Endodermal cell (in vitro differentiated cells): ENCODE measurements around the gene NMB. TPM values are rescaled to one million over a fixed set of nuclear protein-coding genes. Genes with fewer than 3 reads are reported as not detected.
"Not testable (repeated sequence)": the region's sequence is repeated elsewhere in the genome, so short reads cannot be mapped to it uniquely, and the experiment has no call there.

Experiments
- DNase-seq: peaks from one replicate; pipeline ENCODE4 v3.0.0-alpha.2; 2017
- H3K27ac ChIP-seq: 2 replicates; pipeline ENCODE4 v1.5.1; 2013; ENCODE audit warnings: mild to moderate bottlenecking, low read depth, low read length, moderate library complexity
- H3K27me3 ChIP-seq: 2 replicates; pipeline ENCODE4 v1.6.1; 2013; ENCODE audit warnings: mild to moderate bottlenecking, low read length, moderate library complexity; ENCODE audit not compliant: insufficient read depth, control insufficient read depth, poor library complexity, severe bottlenecking
- H3K36me3 ChIP-seq: 2 replicates; pipeline ENCODE4 v1.7.0; 2013; ENCODE audit warnings: mild to moderate bottlenecking, low read length, moderate library complexity; ENCODE audit not compliant: control insufficient read depth, insufficient read depth
- H3K4me1 ChIP-seq: one replicate; pipeline ENCODE4 v1.7.0; 2013; ENCODE audit warnings: low read length; ENCODE audit not compliant: control insufficient read depth, insufficient read depth
- H3K4me3 ChIP-seq: 2 replicates; pipeline ENCODE4 v1.5.1; 2013; ENCODE audit warnings: mild to moderate bottlenecking, low read length, moderate library complexity
- H3K9ac ChIP-seq: 2 replicates; pipeline ENCODE4 v1.6.1; 2013; ENCODE audit warnings: mild to moderate bottlenecking, low read length, moderate library complexity; ENCODE audit not compliant: poor library complexity, severe bottlenecking; ENCODE audit errors: extremely low read depth
- H3K9me3 ChIP-seq: 2 replicates; pipeline ENCODE4 v1.6.1; 2013; ENCODE audit warnings: mild to moderate bottlenecking, low read length, moderate library complexity; ENCODE audit not compliant: control insufficient read depth
- H3K27ac Mint-ChIP-seq: 2 replicates; pipeline ENCODE4 v1.8.0; 2020; ENCODE audit warnings: mixed read lengths
- H3K27me3 Mint-ChIP-seq: 2 replicates; pipeline ENCODE4 v1.8.0; 2021; ENCODE audit warnings: mild to moderate bottlenecking, mixed read lengths; ENCODE audit not compliant: insufficient read depth
- H3K36me3 Mint-ChIP-seq: 2 replicates; pipeline ENCODE4 v1.8.0; 2020; ENCODE audit warnings: low read depth, mixed read lengths
- H3K4me1 Mint-ChIP-seq: 2 replicates; pipeline ENCODE4 v1.8.0; 2020; ENCODE audit warnings: mixed read lengths
- H3K4me3 Mint-ChIP-seq: 2 replicates; pipeline ENCODE4 v1.8.0; 2020; ENCODE audit warnings: mild to moderate bottlenecking, moderate library complexity, mixed read lengths
- H3K9me3 Mint-ChIP-seq: 2 replicates; pipeline ENCODE4 v1.8.0; 2020; ENCODE audit warnings: mild to moderate bottlenecking, mixed read lengths
- CTCF ChIP-seq: fragments of 200-600 bp; sonication (generic); conservative IDR thresholded peaks from 2 replicates; pipeline ENCODE4 v1.5.0; 2021; ENCODE audit warnings: antibody characterized with exemption, mild to moderate bottlenecking
- WGBS, 2 experiments: methylation state at CpG; one replicate each; pipeline versions ENCODE4 v1.1.5 to v1.1.7; 2013; ENCODE audit warnings: missing lambda C conversion rate in 2 of 2, mixed read lengths in 1 of 2; ENCODE audit not compliant: insufficient coverage in 1 of 2, insufficient read length in 1 of 2; 5-methylcytosine and 5-hydroxymethylcytosine counted together
- total RNA-seq, 2 donors: library from RNA; stranded (reverse); fragmentation: NEBNext Ultra II Directional in 1 of 2; extraction: Animal tissue kit (Norgen Biotek cat#: 25700) in 1 of 2; gene quantifications; 2 replicates in 1 of 2; 3 replicates in 1 of 2; pipeline ENCODE4 v1.2.1, GENCODE V29; 2021

The NMB gene
- total RNA-seq, 2 donors from 2014 or later: 5.3 to 7.3 TPM

- H3K27ac Mint-ChIP-seq: no peak overlapping the region
- no peak overlapping the region for H3K4me3 Mint-ChIP-seq
- DNase-seq: no peak
- Histone ChIP-seq H3K4me3 (no peak overlapping the region), H3K27me3 (no peaks in the 10 kb centered on the region), H3K9me3 (no peaks in the 10 kb centered on the region), H3K4me1 (no peaks in the 10 kb centered on the region), H3K27ac (no peak overlapping the region), H3K9ac (no peak overlapping the region), H3K36me3 (peaks cover 82% of the 10 kb centered on the region)
- no peaks in the 10 kb centered on the region for H3K27me3 Mint-ChIP-seq
- H3K4me1 Mint-ChIP-seq: no peaks in the 10 kb centered on the region
- peaks cover 66% of the 10 kb centered on the region for H3K36me3 Mint-ChIP-seq
- 95 to 100% methylated on average over 1 to 10 of the region's 10 CpGs for WGBS, 2 experiments
- H3K9me3 Mint-ChIP-seq: no peaks in the 10 kb centered on the region
- no peak for TF ChIP-seq CTCF
Observed at GRCh38 chr15:84645496-84645895, 12.5 kb downstream of the NMB start.

GRCh38 chr15:84643838-84644237, 14.2 kb downstream of the NMB start:
- Histone ChIP-seq H3K27me3 (no peaks in the 10 kb centered on the region), H3K36me3 (peaks cover 84% of the 10 kb centered on the region), H3K4me3 (no peak overlapping the region), H3K4me1 (no peaks in the 10 kb centered on the region), H3K9me3 (no peaks in the 10 kb centered on the region), H3K27ac (no peak overlapping the region), H3K9ac (no peak overlapping the region)
- 93 to 96% methylated on average over 6 of the region's 6 CpGs for WGBS, 2 experiments
- Mint-ChIP-seq H3K9me3 (no peaks in the 10 kb centered on the region), H3K36me3 (peaks cover 69% of the 10 kb centered on the region), H3K27me3 (no peaks in the 10 kb centered on the region), H3K4me3 (no peak overlapping the region), H3K27ac (no peak overlapping the region), H3K4me1 (no peaks in the 10 kb centered on the region)
- no peak for DNase-seq
- no peak for TF ChIP-seq CTCF

DNA sequence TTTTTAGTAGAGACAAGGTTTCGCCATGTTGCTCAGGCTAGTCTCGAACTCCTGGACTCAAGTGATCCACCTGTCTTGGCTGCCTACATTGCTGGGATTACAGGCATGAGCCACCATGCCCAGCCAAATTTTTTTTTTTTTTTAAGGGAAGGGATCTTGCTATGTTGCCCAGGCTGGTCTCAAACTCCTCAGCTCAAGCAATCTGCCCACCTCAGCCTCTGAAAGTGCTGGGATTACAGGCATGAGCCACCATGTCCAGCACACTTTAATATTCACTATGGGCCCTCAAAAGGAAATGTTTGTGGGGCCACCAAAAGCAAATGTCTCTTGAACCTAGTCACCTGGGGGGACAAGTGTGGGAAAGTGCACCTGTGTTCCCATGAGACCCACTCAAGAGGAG, 15.4 kb downstream of the NMB start:
- not testable (repeated sequence) for H3K4me1 Mint-ChIP-seq, H3K9me3 Mint-ChIP-seq, H3K27ac Mint-ChIP-seq, H3K27me3 Mint-ChIP-seq, H3K4me3 ChIP-seq, H3K9ac ChIP-seq, H3K9me3 ChIP-seq, H3K27me3 ChIP-seq, H3K4me1 ChIP-seq, DNase-seq, H3K4me3 Mint-ChIP-seq, H3K27ac ChIP-seq
- WGBS, 2 experiments: 43 to 50% methylated on average over 2 of the region's 2 CpGs
- peaks cover 58% of the 10 kb centered on the region for H3K36me3 Mint-ChIP-seq
- peaks cover 81% of the 10 kb centered on the region for H3K36me3 ChIP-seq

DNA sequence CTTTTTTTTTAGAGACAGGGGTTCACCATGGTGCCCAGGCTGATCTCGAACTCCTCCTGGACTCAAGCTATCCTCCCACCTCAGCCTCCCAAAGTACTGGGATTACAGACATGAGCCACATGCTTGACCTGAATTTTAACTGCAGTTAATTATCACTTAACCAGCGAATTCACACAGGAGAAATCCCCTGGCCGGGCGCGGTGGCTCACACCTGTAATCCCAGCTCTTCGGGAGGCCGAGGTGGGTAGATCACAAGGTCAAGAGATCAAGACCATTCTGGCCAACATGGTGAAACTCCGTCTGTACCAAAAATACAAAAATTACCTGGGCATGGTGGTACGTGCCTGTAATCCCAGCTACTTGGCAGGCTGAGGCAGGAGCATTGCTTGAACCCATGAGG, 16.1 kb downstream of the NMB start:
- not testable (repeated sequence) for DNase-seq, H3K4me1 ChIP-seq, H3K27me3 Mint-ChIP-seq, H3K9me3 ChIP-seq, H3K9ac ChIP-seq, H3K4me3 ChIP-seq, H3K4me3 Mint-ChIP-seq, H3K9me3 Mint-ChIP-seq, H3K27ac Mint-ChIP-seq, H3K4me1 Mint-ChIP-seq, H3K27me3 ChIP-seq, H3K27ac ChIP-seq
- 91 to 96% methylated on average over 7 to 9 of the region's 9 CpGs for WGBS, 2 experiments
- H3K36me3 Mint-ChIP-seq: peaks cover 54% of the 10 kb centered on the region
- peaks cover 79% of the 10 kb centered on the region for H3K36me3 ChIP-seq
